ENCODE measurements around the gene TRAFD1. TPM values are rescaled to one million over a fixed set of nuclear protein-coding genes. Genes with fewer than 3 reads are reported as not detected.

TRAFD1 gene
- total and polyA plus RNA-seq, 9 of the 15 experiments (the other 6 are each of a cell fraction or from before 2014, with no cell fraction given) = 41.3 to 85.5 (median 54.5) TPM

GRCh38 chr12:112125250-112125999, at the start of gene TRAFD1 (continued):
- TF ChIP-seq RNF2 (IDR thresholded peaks at IDR 0.05) (0 out of 2 replicates have a peak, but pooled peaks have one; percentile 9), HNRNPL (IDR thresholded peaks at IDR 0.05; ENCODE audit: low read depth, low read length) (0 out of 2 replicates have a peak, but pooled peaks have one; percentile 24), SMAD1 (IDR thresholded peaks at IDR 0.05; ENCODE audit: low read depth, low read length, partially characterized antibody) (no peak), BCOR (IDR thresholded peaks at IDR 0.05) (0 out of 2 replicates have a peak, but pooled peaks have one; percentile 9), GABPB1 (CRISPR knock-in tag; IDR thresholded peaks at IDR 0.05) (peak; percentile 96), ESRRA (IDR thresholded peaks at IDR 0.05; ENCODE audit: borderline replicate concordance, low read depth) (peak; percentile 61; the same call in 1 of the 2 replicates), POLR2G (IDR thresholded peaks at IDR 0.05; ENCODE audit: low read depth, low read length) (peak; percentile 96), RBBP5 (IDR thresholded peaks at IDR 0.05; ENCODE audit: borderline replicate concordance, insufficient read depth, low read length, poor library complexity, severe bottlenecking) (peak; percentile 87), HMG20A (CRISPR knock-in tag; conservative IDR thresholded peaks at IDR 0.05) (no peak), RCOR1 (IDR thresholded peaks at IDR 0.05; ENCODE audit: borderline replicate concordance in 1 of 2, low read depth in 2 of 2, low read length in 2 of 2) (peak in 1 of 2 experiments; percentile 17; a peak in 1 of 4 replicates), MTA3 (IDR thresholded peaks at IDR 0.05; ENCODE audit: borderline replicate concordance) (peak; percentile 92; the same call in 1 of the 2 replicates), EP400 (IDR thresholded peaks at IDR 0.05) (peak; percentile 63), KDM5B (IDR thresholded peaks at IDR 0.05; ENCODE audit: insufficient replicate concordance, low read depth, low read length) (peak; percentile 98), ZKSCAN1 (IDR thresholded peaks at IDR 0.05; ENCODE audit: low read depth, low read length) (peak; percentile 78; the same call in 1 of the 2 replicates), NRF1 (conservative IDR thresholded peaks at IDR 0.05 in 1 of 2, IDR thresholded peaks at IDR 0.05 in 1 of 2) (peak; percentile 77 to 82), NKRF (IDR thresholded peaks at IDR 0.05; ENCODE audit: borderline replicate concordance) (peak; percentile 90), KLF1 (tag; IDR thresholded peaks at IDR 0.05) (0 out of 2 replicates have a peak, but pooled peaks have one; percentile 52), ATF3 (IDR thresholded peaks at IDR 0.05) (no peak), ATF3 (CRISPR knock-in tag; conservative IDR thresholded peaks at IDR 0.05) (0 out of 2 replicates have a peak, but pooled peaks have one; percentile 47), ZNF766 (CRISPR knock-in tag; conservative IDR thresholded peaks at IDR 0.05) (peak; percentile 40; the same call in 1 of the 2 replicates), ZFP36 (IDR thresholded peaks at IDR 0.05; ENCODE audit: low read depth, low read length, partially characterized antibody) (peak; percentile 84), ZNF224 (CRISPR knock-in tag; IDR thresholded peaks at IDR 0.05) (0 out of 2 replicates have a peak, but pooled peaks have one; percentile 26), ZNF589 (CRISPR knock-in tag; IDR thresholded peaks at IDR 0.05; ENCODE audit: low read depth) (no peak), SOX6 (IDR thresholded peaks at IDR 0.05) (no peak)
- TF ChIP-seq, protein P1, sequence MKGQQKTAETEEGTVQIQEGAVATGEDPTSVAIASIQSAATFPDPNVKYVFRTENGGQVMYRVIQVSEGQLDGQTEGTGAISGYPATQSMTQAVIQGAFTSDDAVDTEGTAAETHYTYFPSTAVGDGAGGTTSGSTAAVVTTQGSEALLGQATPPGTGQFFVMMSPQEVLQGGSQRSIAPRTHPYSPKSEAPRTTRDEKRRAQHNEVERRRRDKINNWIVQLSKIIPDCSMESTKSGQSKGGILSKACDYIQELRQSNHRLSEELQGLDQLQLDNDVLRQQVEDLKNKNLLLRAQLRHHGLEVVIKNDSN (CRISPR knock-in tag; IDR thresholded peaks at IDR 0.05) = peak; percentile 42
